Measurements from ENCODE around the gene PATJ. TPM values are rescaled to one million over a fixed set of nuclear protein-coding genes. Genes with fewer than 3 reads are reported as not detected.

Gene PATJ
- total and polyA plus RNA-seq, 2 of the 13 experiments (the other 11 are each of a cell fraction or from before 2014, with no cell fraction given), result 6.2 to 16.8 TPM

DNA sequence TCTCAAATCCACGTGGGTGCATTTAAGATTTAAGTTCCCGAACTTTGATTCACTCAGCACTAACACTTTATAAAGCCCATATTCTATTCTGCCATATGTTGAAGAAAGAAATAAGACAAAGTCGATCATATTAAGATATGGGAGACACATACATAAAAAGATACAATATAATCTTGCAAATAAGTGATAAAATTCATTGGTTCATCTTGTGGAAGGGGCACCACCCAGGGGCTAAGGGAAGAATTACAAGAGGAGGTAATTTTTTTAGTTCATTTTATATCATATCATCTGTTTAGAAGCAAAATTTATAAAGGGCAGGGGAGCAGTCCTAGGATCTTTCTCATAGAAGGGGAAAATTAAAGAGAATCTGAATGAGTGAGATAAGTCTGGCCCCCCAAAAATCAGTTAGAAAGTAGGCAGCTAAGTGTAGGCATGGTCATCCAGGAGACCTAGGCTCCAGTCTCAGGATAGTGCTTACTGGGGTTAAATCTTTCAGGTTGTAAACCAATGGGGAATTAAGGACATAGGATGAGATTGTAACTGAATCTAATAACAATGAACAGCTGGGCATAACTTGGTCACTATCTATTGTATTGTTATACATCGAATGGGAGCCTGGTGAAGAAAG is 328.2 kb downstream of the PATJ start (continued):
- no peak for TF ChIP-seq ZNF766 (CRISPR knock-in tag; IDR thresholded peaks at IDR 0.05; ENCODE audit: borderline replicate concordance)
- TF ChIP-seq TCF7L2 (IDR thresholded peaks at IDR 0.05; ENCODE audit: low read depth, low read length), result no peak
- TF ChIP-seq ZSCAN21 (CRISPR knock-in tag; IDR thresholded peaks at IDR 0.05; ENCODE audit: borderline replicate concordance), result no peak
- no peak for TF ChIP-seq SMAD3 (CRISPR knock-in tag; IDR thresholded peaks at IDR 0.05)

DNA sequence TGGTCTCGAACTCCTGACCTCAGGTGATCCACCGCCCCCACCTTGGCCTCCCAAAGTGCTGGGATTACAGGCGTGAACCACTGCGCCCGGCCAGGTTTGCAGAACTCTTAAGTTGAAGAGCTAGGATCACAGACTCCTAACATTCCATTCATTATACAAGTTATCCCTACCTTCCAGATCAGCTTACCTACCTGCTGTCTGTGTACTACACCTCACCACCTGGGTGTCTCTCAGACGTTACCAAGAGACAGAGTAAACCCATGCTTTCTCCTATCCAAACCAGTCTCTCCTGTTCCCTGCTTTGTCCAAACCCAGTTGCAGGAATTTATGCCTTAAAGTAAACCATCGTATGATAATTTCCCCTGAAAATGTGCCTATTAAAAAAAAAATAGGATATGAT is 329.4 kb downstream of the PATJ start:
- H4K20me1 ChIP-seq (ENCODE audit: insufficient read depth, low read length), result no peaks in the 10 kb centered on the region
- 92% methylated on average over 5 of the region's 7 CpGs for WGBS (ENCODE audit: low lambda C conversion rate)
- TF ChIP-seq SPEN (CRISPR knock-in tag; IDR thresholded peaks at IDR 0.05; ENCODE audit: low read depth) (no peak), ZBTB7B (CRISPR knock-in tag; IDR thresholded peaks at IDR 0.05) (no peak), ZNF850 (CRISPR knock-in tag; conservative IDR thresholded peaks at IDR 0.05) (no peak), ZNF180 (CRISPR knock-in tag; IDR thresholded peaks at IDR 0.05; ENCODE audit: borderline replicate concordance, low read depth) (no peak), HHEX (CRISPR knock-in tag; IDR thresholded peaks at IDR 0.05) (no peak), MAF1 (CRISPR knock-in tag; IDR thresholded peaks at IDR 0.05; ENCODE audit: borderline replicate concordance) (no peak), ZNF740 (CRISPR knock-in tag; IDR thresholded peaks at IDR 0.05) (no peak), ZNF605 (CRISPR knock-in tag; IDR thresholded peaks at IDR 0.05) (no peak), ZFP41 (CRISPR knock-in tag; IDR thresholded peaks at IDR 0.05; ENCODE audit: borderline replicate concordance) (no peak), ZNF770 (CRISPR knock-in tag; IDR thresholded peaks at IDR 0.05) (no peak), ADNP (CRISPR knock-in tag; IDR thresholded peaks at IDR 0.05) (no peak)
- TF ChIP-seq, protein P1, sequence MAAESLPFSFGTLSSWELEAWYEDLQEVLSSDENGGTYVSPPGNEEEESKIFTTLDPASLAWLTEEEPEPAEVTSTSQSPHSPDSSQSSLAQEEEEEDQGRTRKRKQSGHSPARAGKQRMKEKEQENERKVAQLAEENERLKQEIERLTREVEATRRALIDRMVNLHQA (CRISPR knock-in tag; IDR thresholded peaks at IDR 0.05), result no peak
- TF ChIP-seq, protein P2, sequence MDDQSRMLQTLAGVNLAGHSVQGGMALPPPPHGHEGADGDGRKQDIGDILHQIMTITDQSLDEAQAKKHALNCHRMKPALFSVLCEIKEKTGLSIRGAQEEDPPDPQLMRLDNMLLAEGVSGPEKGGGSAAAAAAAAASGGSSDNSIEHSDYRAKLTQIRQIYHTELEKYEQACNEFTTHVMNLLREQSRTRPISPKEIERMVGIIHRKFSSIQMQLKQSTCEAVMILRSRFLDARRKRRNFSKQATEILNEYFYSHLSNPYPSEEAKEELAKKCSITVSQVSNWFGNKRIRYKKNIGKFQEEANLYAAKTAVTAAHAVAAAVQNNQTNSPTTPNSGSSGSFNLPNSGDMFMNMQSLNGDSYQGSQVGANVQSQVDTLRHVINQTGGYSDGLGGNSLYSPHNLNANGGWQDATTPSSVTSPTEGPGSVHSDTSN (CRISPR knock-in tag; IDR thresholded peaks at IDR 0.05; ENCODE audit: borderline replicate concordance), result no peak
- TF ChIP-seq, protein P3, sequence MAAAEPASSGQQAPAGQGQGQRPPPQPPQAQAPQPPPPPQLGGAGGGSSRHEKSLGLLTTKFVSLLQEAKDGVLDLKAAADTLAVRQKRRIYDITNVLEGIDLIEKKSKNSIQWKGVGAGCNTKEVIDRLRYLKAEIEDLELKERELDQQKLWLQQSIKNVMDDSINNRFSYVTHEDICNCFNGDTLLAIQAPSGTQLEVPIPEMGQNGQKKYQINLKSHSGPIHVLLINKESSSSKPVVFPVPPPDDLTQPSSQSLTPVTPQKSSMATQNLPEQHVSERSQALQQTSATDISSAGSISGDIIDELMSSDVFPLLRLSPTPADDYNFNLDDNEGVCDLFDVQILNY (CRISPR knock-in tag; conservative IDR thresholded peaks at IDR 0.05), result no peak
- H3K9ac ChIP-seq (ENCODE audit: insufficient read depth, low read depth, low read length), result no peak overlapping the region
- no peaks in the 10 kb centered on the region for H3K4me1 ChIP-seq (ENCODE audit: insufficient read depth, low read length)
- ATAC-seq (no peak), DNase-seq (ENCODE audit: low spot score) (no peak), FAIRE-seq (no peak)
- no TSS peak for BruUV-seq (replicated peaks)
- H3K79me2 ChIP-seq (ENCODE audit: insufficient read depth, low read length), result no peaks in the 10 kb centered on the region
- no peak overlapping the region for H3K4me2 ChIP-seq (ENCODE audit: low read depth, low read length)
- in situ Hi-C loops (cut with HindIII; ENCODE audit: extremely low pct_ligation_motif_present, low pct_unique_long_range_greater_than_20kb) (no loop called here), intact Hi-C loops (cut with micrococcal nuclease; ENCODE audit: unreplicated experiment) (loop anchor here (10.0 kb wide), 1 partner anchor 117 kb away; no protein-coding TSS in a partner anchor)
- H2AFZ ChIP-seq (ENCODE audit: low read length), result no peak overlapping the region
- no peaks in the 10 kb centered on the region for H3K9me3 ChIP-seq (ENCODE audit: low read length)
- H3K27me3 ChIP-seq (ENCODE audit: control insufficient read depth in 1 of 2, insufficient read depth in 2 of 2, low read length in 2 of 2), result no peaks in the 10 kb centered on the region
- ChIA-PET POLR2A (no interaction called here), CTCF (ENCODE audit: low intra/inter-chr PET ratio, low total read pairs) (no interaction called here)
- no peaks in the 10 kb centered on the region for H3K36me3 ChIP-seq (replicated peaks in 1 of 2; ENCODE audit: control insufficient read depth in 1 of 2, insufficient read depth in 2 of 2, low read length in 2 of 2)
- no peak overlapping the region for H3K27ac ChIP-seq (ENCODE audit: extremely low read length, insufficient read depth, low read length)
- H3K4me3 ChIP-seq (replicated peaks in 1 of 3; ENCODE audit: insufficient read depth in 1 of 3, low read depth in 2 of 3, low read length in 3 of 3), result no peak overlapping the region
